Measurements from ENCODE around the gene STARD13.

The STARD13 gene

GRCh38 chr13:33081666-33082065 is 203.9 kb downstream of the STARD13 start:
- DNase-seq (ENCODE audit: low spot score) = no peak

- no peak for DNase-seq (ENCODE audit: low spot score)
These were observed 204.5 kb downstream of the STARD13 start for GRCh38 chr13:33080972-33081590.

GRCh38 chr13:33079960-33080359 is 205.6 kb downstream of the STARD13 start:
- DNase-seq (ENCODE audit: low spot score) = no peak

DNA sequence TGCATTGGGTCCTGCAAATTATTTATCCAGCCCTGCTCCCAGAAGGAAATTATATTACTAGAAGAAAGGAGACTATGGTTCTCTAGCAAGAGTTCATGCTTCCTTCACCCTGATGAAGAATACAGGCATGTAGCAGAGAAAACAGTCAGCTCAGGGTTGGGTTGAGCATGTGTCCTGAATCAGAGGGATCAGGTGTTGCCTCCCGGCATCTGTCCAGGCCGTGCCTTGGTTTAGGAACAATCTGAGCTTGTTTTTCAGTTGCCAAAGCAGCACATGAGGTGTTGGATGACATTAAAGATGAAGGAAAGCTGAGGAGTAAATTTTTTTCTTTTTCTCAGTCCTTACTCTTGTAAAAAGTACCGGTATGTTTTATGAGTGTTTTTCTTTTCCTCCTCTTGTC is 207.3 kb downstream of the STARD13 start:
- no peak for DNase-seq (ENCODE audit: low spot score)

- peak; percentile 53 for DNase-seq (ENCODE audit: low spot score)
These were observed 209.3 kb downstream of the STARD13 start for GRCh38 chr13:33076001-33076992.

DNA sequence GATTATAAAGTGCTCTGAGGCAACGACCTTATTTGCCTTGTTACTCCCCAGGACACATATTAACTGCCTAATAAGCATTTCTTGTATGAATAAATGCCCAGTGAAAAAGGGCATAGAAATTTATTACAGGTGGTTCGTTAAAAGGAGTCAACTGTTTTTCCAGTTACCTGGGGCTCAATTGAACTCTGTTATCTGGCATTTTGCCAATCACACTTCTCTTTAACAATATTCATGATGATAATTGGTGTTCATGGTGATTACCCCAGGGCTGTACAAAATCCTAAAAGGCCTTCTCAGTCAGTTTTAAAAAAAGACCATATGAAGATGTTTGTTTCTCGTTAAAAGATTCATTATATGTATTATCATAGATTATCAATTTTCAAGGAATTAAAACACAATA is 212.2 kb downstream of the STARD13 start:
- no peak for DNase-seq (ENCODE audit: low spot score)

- DNase-seq (ENCODE audit: low spot score) = no peak
These were observed 212.8 kb downstream of the STARD13 start for GRCh38 chr13:33072759-33073158.

DNA sequence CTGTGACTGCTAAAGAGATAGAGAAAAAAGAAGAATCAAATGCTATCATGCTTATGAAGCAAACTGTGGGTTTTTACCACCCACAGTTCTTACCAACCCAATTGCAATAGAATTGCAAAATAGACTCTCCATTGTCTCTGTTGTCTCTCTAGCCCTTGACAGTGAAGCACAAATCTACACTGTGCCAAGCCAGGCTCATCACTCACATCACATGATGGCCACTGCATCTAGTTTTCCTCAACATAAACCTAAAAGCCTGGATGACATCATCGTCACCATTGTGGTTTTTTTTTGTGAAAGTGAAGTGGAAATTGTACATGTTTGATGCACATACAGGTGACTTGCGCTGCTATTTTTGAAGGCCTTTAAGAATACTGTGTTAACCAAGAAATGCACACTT is 213.3 kb downstream of the STARD13 start:
- DNase-seq (ENCODE audit: low spot score) = peak; percentile 88

DNA sequence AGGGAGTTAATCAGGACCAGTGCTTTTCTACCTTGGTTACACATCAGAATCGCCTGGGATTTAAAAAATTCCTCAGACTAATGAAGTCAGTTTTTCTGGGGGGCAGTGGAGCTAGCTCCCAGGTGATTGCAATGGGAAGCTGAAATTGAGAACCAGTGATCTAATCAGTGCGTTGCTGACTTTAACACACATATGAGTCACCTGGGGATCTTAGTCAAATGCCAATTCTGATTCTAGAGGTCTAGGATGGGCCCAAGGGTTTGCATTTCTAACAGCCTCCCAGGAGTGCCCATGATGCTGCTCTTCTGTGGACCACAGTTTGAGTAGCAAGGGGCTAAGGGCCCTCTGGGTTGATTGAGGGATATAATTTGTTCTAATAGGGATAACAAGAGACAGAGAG is 214.8 kb downstream of the STARD13 start:
- no peak for DNase-seq (ENCODE audit: low spot score)

DNA sequence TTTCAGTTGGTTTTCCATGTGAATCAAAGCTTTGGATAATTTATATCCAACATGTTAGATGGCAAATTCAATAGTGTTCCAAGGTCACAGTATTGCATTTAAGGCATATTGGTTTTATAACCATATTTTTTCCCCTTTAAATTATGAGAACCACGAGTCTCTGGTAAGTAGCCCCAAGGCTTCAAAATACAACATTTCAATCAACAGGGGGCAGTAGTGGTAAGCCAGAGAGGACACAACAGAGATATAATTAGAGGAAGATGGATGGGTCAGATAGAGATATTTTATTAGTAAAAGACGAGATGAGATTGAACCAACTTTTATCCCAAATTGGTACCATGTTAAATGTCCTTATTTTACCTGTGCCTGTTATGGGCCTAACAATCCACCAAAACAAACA is 216.2 kb downstream of the STARD13 start:
- DNase-seq (ENCODE audit: low spot score) = peak; percentile 62

- no peak for DNase-seq (ENCODE audit: low spot score)
These were observed 219.2 kb downstream of the STARD13 start for GRCh38 chr13:33066329-33066728.

GRCh38 chr13:33060815-33061214 is 224.7 kb downstream of the STARD13 start:
- no peak for DNase-seq (ENCODE audit: low spot score)

DNA sequence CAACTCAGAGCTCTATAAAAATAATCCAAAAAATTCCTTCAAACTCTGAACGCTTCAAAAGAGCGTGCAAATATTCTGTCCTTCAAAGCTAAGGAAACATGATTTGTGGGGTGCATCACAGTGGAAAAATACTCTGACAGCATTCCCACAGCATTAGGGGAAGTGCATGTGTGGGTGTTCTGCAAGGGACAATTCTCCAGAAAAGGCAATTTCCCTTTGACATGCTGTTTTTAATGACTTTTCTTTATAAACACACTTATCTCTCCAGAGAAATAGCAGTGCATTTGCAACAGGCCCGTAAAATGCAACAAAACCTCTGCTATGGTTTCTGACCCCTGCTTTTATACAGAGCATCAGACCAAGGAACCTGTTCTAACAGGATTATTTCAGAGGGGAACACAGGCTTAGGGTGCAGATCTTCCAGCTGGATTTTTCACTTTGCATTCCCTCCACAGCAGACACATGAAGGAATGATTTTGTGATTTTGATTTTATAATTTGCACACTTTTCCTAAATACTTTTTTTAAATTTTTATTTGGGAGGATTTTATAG is 226.7 kb downstream of the STARD13 start:
- no peak for DNase-seq (ENCODE audit: low spot score)

GRCh38 chr13:33057019-33057780 is 228.4 kb downstream of the STARD13 start:
- no peak for DNase-seq (ENCODE audit: low spot score)

- no peak for DNase-seq (ENCODE audit: low spot score)
These were observed 232.0 kb downstream of the STARD13 start for GRCh38 chr13:33053397-33054066.

Data from pons (tissue), 1 donor.